Ishikawa (cell line): ENCODE data around the gene TSC22D3.

ENCODE experiments used
- CEBPB ChIP-seq: IDR thresholded peaks from 2 replicates; pipeline ENCODE4 v1.6.1; 2012
- CREB1 ChIP-seq: IDR thresholded peaks from 2 replicates; pipeline ENCODE4 v1.6.1; 2012; ENCODE audit warnings: low read depth
- EGR1 ChIP-seq: IDR thresholded peaks from 2 replicates; pipeline ENCODE4 v1.6.1; 2012
- EP300 ChIP-seq: IDR thresholded peaks from 2 replicates; pipeline ENCODE4 v1.6.1; 2012; ENCODE audit warnings: borderline replicate concordance
- FOXM1 ChIP-seq: IDR thresholded peaks from 2 replicates; pipeline ENCODE4 v1.6.1; 2012; ENCODE audit warnings: low read depth, borderline replicate concordance
- MAX ChIP-seq: IDR thresholded peaks from 2 replicates; pipeline ENCODE4 v1.6.1; 2012
- NFIC ChIP-seq: IDR thresholded peaks from 2 replicates; pipeline ENCODE4 v1.6.1; 2012
- RAD21 ChIP-seq: IDR thresholded peaks from 2 replicates; pipeline ENCODE4 v1.6.1; 2012; ENCODE audit warnings: low read depth
- REST ChIP-seq: IDR thresholded peaks from 2 replicates; pipeline ENCODE4 v1.6.1; 2012; ENCODE audit warnings: low read depth, mild to moderate bottlenecking
- TAF1 ChIP-seq: IDR thresholded peaks from 2 replicates; pipeline ENCODE4 v1.6.1; 2012; ENCODE audit warnings: low read depth, mild to moderate bottlenecking
- TCF12 ChIP-seq: IDR thresholded peaks from 2 replicates; pipeline ENCODE4 v1.6.1; 2012; ENCODE audit warnings: low read depth
- TEAD4 ChIP-seq: IDR thresholded peaks from 2 replicates; pipeline ENCODE4 v1.6.1; 2012
- YY1 ChIP-seq: IDR thresholded peaks from 2 replicates; pipeline ENCODE4 v1.6.1; 2012; ENCODE audit warnings: low read depth
- ZBTB7A ChIP-seq: IDR thresholded peaks from 2 replicates; pipeline ENCODE4 v1.6.1; 2012; ENCODE audit warnings: low read depth
- TF ChIP-seq, protein P1 (sequence below): IDR thresholded peaks from 2 replicates; pipeline ENCODE4 v1.6.1; 2012

TSC22D3 gene

GRCh38 chrX:107673933-107674479 is 101.6 kb downstream of the TSC22D3 start:
- TF ChIP-seq CEBPB, result no peak
- no peak for TF ChIP-seq FOXM1
- no peak for TF ChIP-seq EP300
- TF ChIP-seq, protein P1, sequence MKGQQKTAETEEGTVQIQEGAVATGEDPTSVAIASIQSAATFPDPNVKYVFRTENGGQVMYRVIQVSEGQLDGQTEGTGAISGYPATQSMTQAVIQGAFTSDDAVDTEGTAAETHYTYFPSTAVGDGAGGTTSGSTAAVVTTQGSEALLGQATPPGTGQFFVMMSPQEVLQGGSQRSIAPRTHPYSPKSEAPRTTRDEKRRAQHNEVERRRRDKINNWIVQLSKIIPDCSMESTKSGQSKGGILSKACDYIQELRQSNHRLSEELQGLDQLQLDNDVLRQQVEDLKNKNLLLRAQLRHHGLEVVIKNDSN, result no peak
- TF ChIP-seq RAD21, result no peak
- no peak for TF ChIP-seq MAX
- TF ChIP-seq REST, result no peak
- TF ChIP-seq EGR1, result no peak
- no peak for TF ChIP-seq ZBTB7A
- no peak for TF ChIP-seq TCF12
- no peak for TF ChIP-seq YY1
- no peak for TF ChIP-seq NFIC
- TF ChIP-seq TAF1, result no peak
- TF ChIP-seq TEAD4, result no peak
- no peak for TF ChIP-seq CREB1

- TF ChIP-seq ZBTB7A (no peak), FOXM1 (no peak), YY1 (no peak), RAD21 (no peak), TAF1 (no peak), TCF12 (no peak), TEAD4 (no peak), MAX (no peak)
- TF ChIP-seq, protein P1, result no peak
Observed at GRCh38 chrX:107673431-107673830, 102.2 kb downstream of the TSC22D3 start.

DNA sequence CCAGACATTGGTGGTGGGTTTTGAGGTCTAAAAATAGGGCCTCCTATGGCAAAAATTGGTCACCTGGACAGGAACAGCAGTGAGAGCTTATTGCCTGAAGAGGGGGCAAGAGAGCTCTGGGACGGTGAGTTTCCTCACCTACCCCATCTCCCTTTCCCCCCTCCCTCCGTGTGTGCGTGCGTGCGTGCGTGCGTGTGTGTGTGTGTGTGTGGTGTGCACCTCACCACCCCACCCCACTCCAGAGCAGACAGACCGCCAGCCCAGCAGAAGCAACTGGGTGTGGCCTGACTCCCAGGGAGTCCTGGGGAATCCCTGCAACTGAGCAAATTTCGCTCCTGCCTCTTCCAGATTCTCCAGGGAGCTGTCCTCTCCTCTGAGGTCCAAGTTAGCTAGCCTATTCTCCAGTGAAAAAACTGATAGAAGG is 102.6 kb downstream of the TSC22D3 start:
- TF ChIP-seq YY1, result no peak
- TF ChIP-seq RAD21, result peak; percentile 74
- TF ChIP-seq TCF12, result no peak

GRCh38 chrX:107669885-107670628 is 105.5 kb downstream of the TSC22D3 start:
- no peak for TF ChIP-seq EGR1
- no peak for TF ChIP-seq NFIC
- TF ChIP-seq YY1, result no peak
- TF ChIP-seq EP300, result no peak
- TF ChIP-seq FOXM1, result no peak
- TF ChIP-seq MAX, result no peak
- TF ChIP-seq CREB1, result no peak
- TF ChIP-seq CEBPB, result no peak

DNA sequence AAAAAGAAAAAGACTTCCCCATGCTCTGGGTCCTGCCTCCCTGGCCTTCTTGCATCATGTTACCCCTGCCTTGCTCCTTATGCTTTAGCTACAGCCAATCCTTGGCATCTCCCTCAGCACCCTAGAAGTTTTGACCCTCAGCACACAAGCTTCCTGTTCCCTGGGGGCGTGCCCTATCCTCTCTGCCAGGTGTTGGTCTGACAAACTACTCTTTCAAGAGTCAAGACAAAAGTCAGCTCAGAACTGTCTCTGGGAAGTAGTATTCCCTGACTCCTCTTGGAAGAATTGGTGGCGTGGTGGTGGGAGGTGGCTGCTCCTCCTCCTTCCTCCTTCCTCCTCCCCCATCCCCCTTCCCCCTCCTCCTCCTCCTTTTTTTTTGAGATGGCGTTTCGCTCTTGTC is 106.3 kb downstream of the TSC22D3 start:
- TF ChIP-seq MAX (no peak), EGR1 (no peak), EP300 (no peak), CEBPB (no peak), FOXM1 (no peak), ZBTB7A (no peak), TCF12 (no peak), REST (no peak), CREB1 (no peak), TAF1 (no peak), NFIC (no peak), TEAD4 (no peak), RAD21 (no peak)
- TF ChIP-seq, protein P1, result no peak
